CD4-positive, CD25-positive, alpha-beta regulatory T cell (primary cell): ENCODE measurements around the gene SOX8. TPM values are rescaled to one million over a fixed set of nuclear protein-coding genes. Genes with fewer than 3 reads are reported as not detected.
"Not testable (repeated sequence)": the region's sequence is repeated elsewhere in the genome, so short reads cannot be mapped to it uniquely, and the experiment has no call there.

ENCODE experiments used
- ATAC-seq, 2 donors: fragments of 150-1000 bp; cut with Tn5 transposase; one replicate each; pipeline ENCODE4 v1.10.0; 2021; ENCODE audit warnings: low read depth in 2 of 2, moderate number of reproducible peaks in 2 of 2, moderate library complexity in 1 of 2
- DNase-seq, 3 donors: peaks; one replicate each; pipeline versions ENCODE4 v3.0.0 to v3.0.0-alpha.2; 2012 to 2022; ENCODE audit warnings: mixed read lengths in 1 of 3
- H3K27ac ChIP-seq: one replicate; pipeline ENCODE4 v1.7.0; 2013; ENCODE audit warnings: mild to moderate bottlenecking, low read length; ENCODE audit not compliant: insufficient read depth, poor library complexity, severe bottlenecking
- H3K27me3 ChIP-seq: one replicate; pipeline ENCODE4 v1.7.0; 2013; ENCODE audit warnings: low read length; ENCODE audit not compliant: control insufficient read depth, insufficient read depth
- H3K36me3 ChIP-seq: one replicate; pipeline ENCODE4 v1.7.0; 2013; ENCODE audit warnings: mild to moderate bottlenecking, low read length, moderate library complexity; ENCODE audit not compliant: control insufficient read depth, insufficient read depth
- H3K4me1 ChIP-seq: 2 replicates; pipeline ENCODE4 v1.7.0; 2013; ENCODE audit warnings: mild to moderate bottlenecking, low read length; ENCODE audit not compliant: insufficient read depth, control insufficient read depth, poor library complexity, severe bottlenecking
- H3K4me3 ChIP-seq: one replicate; pipeline ENCODE4 v1.7.0; 2013; ENCODE audit warnings: low read depth, mild to moderate bottlenecking, low read length, moderate library complexity
- H3K9me3 ChIP-seq, 2 experiments: 1 replicate in 1 of 2; 2 replicates in 1 of 2; pipeline ENCODE4 v1.7.0; 2013; ENCODE audit warnings: low read length in 2 of 2, mild to moderate bottlenecking in 1 of 2, moderate library complexity in 1 of 2; ENCODE audit not compliant: control insufficient read depth in 2 of 2
- H3K27ac Mint-ChIP-seq, 3 donors: one replicate each; pipeline ENCODE4 v1.8.0; 2020 to 2022; ENCODE audit warnings: mild to moderate bottlenecking in 3 of 3, mixed read lengths in 3 of 3, moderate library complexity in 2 of 3
- H3K27me3 Mint-ChIP-seq: one replicate; pipeline ENCODE4 v1.8.0; 2022; ENCODE audit warnings: mild to moderate bottlenecking, mixed read lengths
- H3K36me3 Mint-ChIP-seq: one replicate; pipeline ENCODE4 v1.8.0; 2020; ENCODE audit warnings: mixed read lengths
- H3K4me1 Mint-ChIP-seq, 4 donors: one replicate each; pipeline ENCODE4 v1.8.0; 2020 to 2022; ENCODE audit warnings: mixed read lengths in 4 of 4, mild to moderate bottlenecking in 1 of 4
- H3K4me3 Mint-ChIP-seq, 4 donors: one replicate each; pipeline ENCODE4 v1.8.0; 2020 to 2022; ENCODE audit warnings: mild to moderate bottlenecking in 4 of 4, mixed read lengths in 4 of 4, moderate library complexity in 3 of 4
- H3K9me3 Mint-ChIP-seq, 7 donors: one replicate each; pipeline ENCODE4 v1.8.0; 2020 to 2022; ENCODE audit warnings: mixed read lengths in 7 of 7, mild to moderate bottlenecking in 3 of 7, moderate library complexity in 2 of 7
- polyA plus RNA-seq, 4 donors: library from polyadenylated mRNA; unstranded; fragments of 300-500 nt; fragmentation: Illumina TruSeq; gene quantifications; one replicate each; pipeline ENCODE4 v1.2.3, GENCODE V29; 2021
- total RNA-seq: library from RNA; stranded (reverse); gene quantifications from one replicate; pipeline ENCODE4 v1.2.3, GENCODE V29; 2022

The SOX8 gene
- total and polyA plus RNA-seq, 5 donors from 2014 or later = 0.16 to 1.1 (median 0.29) TPM

DNA sequence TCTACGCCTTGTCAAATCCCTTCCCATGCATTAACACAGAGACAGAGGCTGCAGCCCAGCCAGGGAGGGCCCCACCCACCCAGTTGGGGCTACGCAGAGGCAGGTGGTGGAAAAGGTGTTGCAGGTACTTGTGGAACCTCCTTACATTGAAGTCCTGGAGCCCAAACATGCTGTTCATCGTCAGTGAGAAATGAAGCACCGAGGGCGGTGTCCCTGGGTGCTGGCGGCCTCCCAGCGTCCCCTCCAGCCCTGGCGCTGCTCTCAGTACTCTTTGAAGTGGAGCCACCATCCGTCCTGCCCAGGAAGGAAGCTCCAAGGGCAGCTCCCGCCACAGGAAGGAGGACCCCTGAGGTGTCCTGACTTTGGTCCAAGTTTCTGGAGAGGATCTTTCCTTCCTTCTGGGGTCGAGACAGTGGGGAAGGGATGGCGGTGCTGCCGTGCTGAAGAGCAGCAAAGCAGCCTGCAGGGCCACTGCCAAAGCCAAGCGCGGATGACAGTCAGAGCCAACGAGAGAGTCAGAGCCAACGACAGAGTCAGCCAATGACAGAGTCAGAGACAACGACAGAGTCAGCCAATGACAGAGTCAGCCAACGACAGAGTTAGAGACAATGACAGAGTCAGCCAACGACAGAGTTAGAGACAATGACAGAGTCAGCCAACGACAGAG is 34.2 kb upstream of the SOX8 start:
- DNase-seq (no peak), ATAC-seq (no peak)
- peaks cover 0 to 15% (median 7%) of the 10 kb centered on the region in 7 donors for H3K9me3 Mint-ChIP-seq
- no peak overlapping the region for H3K4me3 Mint-ChIP-seq
- H3K36me3 ChIP-seq = peaks cover 36% of the 10 kb centered on the region
- H3K4me1 ChIP-seq = no peaks in the 10 kb centered on the region
- H3K27ac ChIP-seq = no peak overlapping the region
- no peak overlapping the region for H3K4me3 ChIP-seq
- H3K27me3 Mint-ChIP-seq = no peaks in the 10 kb centered on the region
- peaks cover 4 to 6% of the 10 kb centered on the region in 2 experiments for H3K9me3 ChIP-seq
- peaks cover 0 to 6% (median 2%) of the 10 kb centered on the region in 4 donors for H3K4me1 Mint-ChIP-seq
- H3K36me3 Mint-ChIP-seq = peaks cover 37% of the 10 kb centered on the region
- H3K27me3 ChIP-seq = no peaks in the 10 kb centered on the region
- no peak overlapping the region for H3K27ac Mint-ChIP-seq

DNA sequence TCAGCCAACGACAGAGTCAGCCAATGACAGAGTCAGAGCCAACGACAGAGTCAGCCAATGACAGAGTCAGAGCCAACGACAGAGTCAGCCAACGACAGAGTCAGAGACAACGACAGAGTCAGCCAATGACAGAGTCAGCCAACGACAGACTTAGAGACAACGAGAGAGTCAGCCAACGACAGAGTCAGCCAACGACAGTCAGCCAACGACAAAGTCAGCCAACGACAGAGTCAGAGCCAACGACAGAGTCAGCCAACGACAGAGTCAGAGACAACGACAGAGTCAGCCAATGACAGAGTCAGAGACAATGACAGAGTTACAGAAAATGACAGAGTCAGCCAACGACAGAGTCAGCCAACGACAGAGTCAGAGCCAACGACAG is 33.7 kb upstream of the SOX8 start:
- not testable (repeated sequence) for H3K27ac Mint-ChIP-seq, H3K27ac ChIP-seq, H3K4me3 Mint-ChIP-seq, DNase-seq, ATAC-seq, H3K27me3 ChIP-seq, H3K4me1 Mint-ChIP-seq, H3K9me3 ChIP-seq, H3K27me3 Mint-ChIP-seq, H3K4me1 ChIP-seq, H3K4me3 ChIP-seq
- peaks cover 35% of the 10 kb centered on the region for H3K36me3 ChIP-seq
- H3K9me3 Mint-ChIP-seq = peaks cover 0 to 11% (median 3%) of the 10 kb centered on the region in 7 donors
- peaks cover 35% of the 10 kb centered on the region for H3K36me3 Mint-ChIP-seq

- H3K36me3 Mint-ChIP-seq = peaks cover 33% of the 10 kb centered on the region
- peaks cover 35% of the 10 kb centered on the region for H3K36me3 ChIP-seq
- not testable (repeated sequence) for H3K4me1 ChIP-seq, DNase-seq, H3K27ac Mint-ChIP-seq, H3K27ac ChIP-seq, H3K27me3 ChIP-seq, H3K9me3 Mint-ChIP-seq, H3K9me3 ChIP-seq, H3K4me3 Mint-ChIP-seq, ATAC-seq, H3K4me3 ChIP-seq, H3K4me1 Mint-ChIP-seq, H3K27me3 Mint-ChIP-seq
Observed at GRCh38 chr16:948767-949166, 32.8 kb upstream of the SOX8 start.

DNA sequence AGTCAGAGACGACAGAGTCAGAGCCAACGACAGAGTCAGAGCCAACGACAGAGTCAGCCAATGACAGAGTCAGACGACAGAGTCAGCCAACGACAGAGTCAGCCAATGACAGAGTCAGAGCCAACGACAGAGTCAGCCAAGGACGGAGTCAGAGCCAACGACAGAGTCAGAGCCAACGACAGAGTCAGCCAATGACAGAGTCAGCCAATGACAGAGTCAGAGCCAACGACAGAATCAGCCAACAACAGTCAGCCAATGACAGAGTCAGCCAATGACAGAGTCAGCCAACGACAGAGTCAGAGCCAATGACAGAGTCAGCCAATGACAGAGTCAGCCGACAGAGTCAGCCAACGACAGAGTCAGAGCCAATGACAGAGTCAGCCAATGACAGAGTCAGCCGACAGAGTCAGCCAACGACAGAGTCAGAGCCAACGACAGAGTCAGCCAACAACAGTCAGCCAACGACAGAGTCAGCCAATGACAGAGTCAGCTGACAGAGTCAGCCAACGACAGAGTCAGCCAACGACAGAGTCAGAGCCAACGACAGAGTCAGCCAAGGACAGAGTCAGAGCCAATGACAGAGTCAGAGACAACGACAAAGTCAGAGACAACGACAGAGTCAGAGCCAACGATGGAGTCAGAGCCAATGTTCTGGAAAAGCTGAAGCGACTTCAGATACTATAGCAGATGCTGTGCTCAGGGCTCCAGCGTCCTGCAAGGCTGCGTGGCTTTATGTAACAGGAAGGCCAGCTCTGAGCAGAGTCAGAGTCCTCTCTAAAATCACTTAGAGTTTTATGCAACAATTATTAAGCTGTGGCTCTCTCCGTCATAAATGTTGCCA is 30.6 kb upstream of the SOX8 start:
- not testable (repeated sequence) for H3K27me3 ChIP-seq, H3K4me1 Mint-ChIP-seq, ATAC-seq, H3K9me3 ChIP-seq, H3K27ac Mint-ChIP-seq, H3K4me1 ChIP-seq, DNase-seq, H3K4me3 ChIP-seq, H3K9me3 Mint-ChIP-seq, H3K27ac ChIP-seq, H3K27me3 Mint-ChIP-seq
- H3K36me3 ChIP-seq = peaks cover 31% of the 10 kb centered on the region
- H3K4me3 Mint-ChIP-seq = peak overlapping the region in 1 of 4 donors; percentile 38
- H3K36me3 Mint-ChIP-seq = peaks cover 21% of the 10 kb centered on the region

DNA sequence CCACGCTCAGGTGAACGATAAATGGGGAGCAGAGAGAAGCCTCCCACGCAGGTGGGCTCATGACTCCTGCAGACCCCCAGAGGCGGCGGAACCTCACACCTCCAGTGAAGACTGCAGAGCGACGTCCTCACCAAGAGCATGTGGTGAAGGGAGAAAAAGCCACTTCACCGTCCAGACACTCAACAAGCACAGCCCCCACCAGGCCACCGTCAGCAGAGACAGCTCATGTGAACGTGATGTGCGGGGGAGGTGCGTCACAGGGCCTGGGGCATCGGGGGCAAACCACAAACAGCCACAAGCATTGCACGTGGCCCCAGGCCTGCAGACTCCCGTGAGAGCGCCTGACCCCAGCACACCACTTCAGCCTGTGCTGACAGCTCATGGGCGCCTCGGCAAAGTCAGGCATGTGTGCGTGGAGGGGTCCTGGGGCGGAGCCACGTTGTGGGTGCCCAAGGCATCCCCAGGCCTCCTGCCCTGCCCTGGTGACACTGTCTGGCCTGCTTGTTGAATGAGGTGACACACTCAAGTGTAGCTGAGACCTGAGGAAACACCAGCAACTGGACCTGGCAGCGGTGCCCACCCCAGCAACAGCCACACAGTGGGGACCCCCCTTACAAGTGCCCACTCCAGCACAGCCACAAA is 29.8 kb upstream of the SOX8 start:
- Histone ChIP-seq H3K27me3 (no peaks in the 10 kb centered on the region), H3K4me3 (no peak overlapping the region), H3K36me3 (peaks cover 24% of the 10 kb centered on the region), H3K27ac (no peak overlapping the region), H3K9me3 (no peaks in the 10 kb centered on the region), H3K4me1 (no peaks in the 10 kb centered on the region)
- H3K36me3 Mint-ChIP-seq = peaks cover 16% of the 10 kb centered on the region
- peaks cover 0 to 1% (median 0%) of the 10 kb centered on the region in 7 donors for H3K9me3 Mint-ChIP-seq
- ATAC-seq = no peak
- H3K27me3 Mint-ChIP-seq = no peaks in the 10 kb centered on the region
- H3K4me3 Mint-ChIP-seq = no peak overlapping the region
- peaks cover 0 to 8% (median 5%) of the 10 kb centered on the region in 4 donors for H3K4me1 Mint-ChIP-seq
- DNase-seq = no peak
- H3K27ac Mint-ChIP-seq = no peak overlapping the region

GRCh38 chr16:952321-952720 is 29.2 kb upstream of the SOX8 start:
- Mint-ChIP-seq H3K27me3 (no peaks in the 10 kb centered on the region), H3K9me3 (peaks cover 0 to 1% (median 0%) of the 10 kb centered on the region in 7 donors), H3K4me3 (peak overlapping the region in 1 of 4 donors; percentile 50), H3K27ac (no peak overlapping the region), H3K4me1 (peaks cover 2 to 10% (median 6%) of the 10 kb centered on the region in 4 donors), H3K36me3 (peaks cover 16% of the 10 kb centered on the region)
- Histone ChIP-seq H3K9me3 (no peaks in the 10 kb centered on the region), H3K36me3 (peaks cover 20% of the 10 kb centered on the region), H3K4me1 (no peaks in the 10 kb centered on the region), H3K4me3 (no peak overlapping the region), H3K27me3 (no peaks in the 10 kb centered on the region), H3K27ac (no peak overlapping the region)
- DNase-seq (no peak), ATAC-seq (no peak)

DNA sequence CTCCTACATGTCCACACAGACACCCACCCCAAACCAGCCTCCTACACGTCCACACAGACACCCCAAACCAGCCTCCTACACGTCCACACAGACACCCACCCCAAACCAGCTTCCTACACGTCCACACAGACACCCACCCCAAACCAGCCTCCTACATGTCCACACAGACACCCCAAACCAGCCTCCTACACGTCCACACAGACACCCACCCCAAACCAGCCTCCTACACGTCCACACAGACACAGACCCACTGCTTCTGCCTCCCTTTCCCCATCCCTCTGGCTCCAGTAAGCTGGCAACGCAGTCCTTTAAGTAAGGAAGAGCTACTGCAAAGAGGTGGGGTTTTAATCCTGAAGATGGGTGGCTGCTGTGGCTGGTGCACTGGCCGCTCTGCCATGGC is 27.8 kb upstream of the SOX8 start:
- not testable (repeated sequence) for H3K27ac Mint-ChIP-seq, H3K4me3 Mint-ChIP-seq, H3K27me3 Mint-ChIP-seq, H3K27me3 ChIP-seq, H3K27ac ChIP-seq, H3K9me3 Mint-ChIP-seq, ATAC-seq, H3K4me1 ChIP-seq, DNase-seq, H3K9me3 ChIP-seq, H3K4me3 ChIP-seq
- peaks cover 20% of the 10 kb centered on the region for H3K36me3 ChIP-seq
- Mint-ChIP-seq H3K36me3 (peaks cover 19% of the 10 kb centered on the region), H3K4me1 (peaks cover 4 to 13% (median 10%) of the 10 kb centered on the region in 4 donors)
